Adrenal gland (tissue), 12 donors: ENCODE data around the gene WWP2. TPM values are rescaled to one million over a fixed set of nuclear protein-coding genes. Genes with fewer than 3 reads are reported as not detected.

ENCODE experiments used
- DNase-seq, 7 donors: peaks; one replicate each; pipeline ENCODE4 v3.0.0-alpha.2; 2019 to 2020
- H3K27ac ChIP-seq, 5 donors: fragments of 200-600 bp; sonication (generic) in 4 of 5; 1 replicate in 3 of 5; 2 replicates in 2 of 5; pipeline versions ENCODE4 v1.5.1 to v1.8.0; 2016 to 2020; ENCODE audit warnings: mild to moderate bottlenecking in 1 of 5
- H3K27me3 ChIP-seq: fragments of 200-600 bp; 2 replicates; pipeline ENCODE4 v1.8.0; 2021
- H3K36me3 ChIP-seq, 2 donors: fragments of 200-600 bp; replicated peaks in 1 of 2; 1 replicate in 1 of 2; 2 replicates in 1 of 2; pipeline versions ENCODE4 v1.5.1 to v1.8.0; 2018 to 2022
- H3K4me1 ChIP-seq, 2 donors: fragments of 200-600 bp; replicated peaks in 1 of 2; 1 replicate in 1 of 2; 2 replicates in 1 of 2; pipeline versions ENCODE4 v1.5.1 to v1.8.0; 2018 to 2021
- H3K4me3 ChIP-seq, 4 donors: fragments of 200-600 bp; sonication (generic) in 3 of 4; one replicate each; pipeline ENCODE4 v1.5.1; 2016 to 2018
- H3K9me3 ChIP-seq, 3 donors: fragments of 200-600 bp; sonication (generic) in 1 of 3; replicated peaks in 1 of 3; 1 replicate in 2 of 3; 2 replicates in 1 of 3; pipeline versions ENCODE4 v1.5.1 to v1.8.0; 2016 to 2021
- CTCF ChIP-seq, 6 experiments: fragments of 450-650 bp in 4 of 6; fragments of 200-600 bp in 2 of 6; sonication (generic) in 1 of 6; IDR thresholded peaks; 1 replicate in 5 of 6; 2 replicates in 1 of 6; pipeline versions ENCODE4 v1.5.1 to v1.8.0; 2016 to 2021; ENCODE audit warnings: antibody characterized with exemption in 6 of 6, mild to moderate bottlenecking in 2 of 6, moderate library complexity in 1 of 6
- POLR2A ChIP-seq, 2 donors: fragments of 450-650 bp; IDR thresholded peaks; one replicate each; pipeline ENCODE4 v1.6.1; 2017; ENCODE audit warnings: antibody characterized with exemption in 2 of 2, mild to moderate bottlenecking in 2 of 2, moderate library complexity in 1 of 2
- WGBS, 4 donors: extraction: QIAGEN DNeasy Blood & Tissue Kit in 2 of 4; methylation state at CpG; one replicate each; pipeline versions ENCODE4 v1.1.5 to v1.1.7; 2013 to 2017; 5-methylcytosine and 5-hydroxymethylcytosine counted together
- intact Hi-C, 2 donors: fragments of 100-400 bp; cut with DNase I; formaldehyde crosslinking; loops; one replicate each; pipeline versions ENCODE4 v1.14.1 to v1.15.0; 2022 to 2023
- polyA plus RNA-seq, 3 donors: library from polyadenylated mRNA; stranded (reverse); fragments of 200-250 nt in 2 of 3; fragments of 350-450 nt in 1 of 3; fragmentation: Illumina TruSeq in 1 of 3; extraction: RNeasy Lipid Tissue Mini Kit (QIAGEN cat#74804) in 1 of 3; gene quantifications; one replicate each; pipeline ENCODE4 v1.2.3, GENCODE V29; 2013 to 2014
- total RNA-seq, 9 donors: library from RNA; depleted of rRNA in 4 of 9; stranded (reverse); fragments of >200 nt in 4 of 9; fragments of 120-200 nt in 1 of 9; fragmentation: NEBNext Ultra II Directional in 1 of 9; extraction: Animal tissue kit (Norgen Biotek cat#: 25700) in 1 of 9; gene quantifications; one replicate each; pipeline versions ENCODE4 v1.1.0 to v1.2.4, GENCODE V29; 2013 to 2023
- donor health status: healthy with polysubstance abuse.
- donor health status: Bipolar disorder and iron deficiency.
- donor health status: DM: yes; HTN: yes; CAD: no.
- donor health status: DM: no; HTN: no; CAD: no.
- donor health status: DM: no; HTN: no; CAD: no.
- donor health status: DM: yes; HTN: yes; CAD: no.

WWP2 gene
- total and polyA plus RNA-seq, 12 donors: 28.3 to 99.8 (median 72.0) TPM

GRCh38 chr16:69904495-69905170, 142.5 kb downstream of the WWP2 start:
- Histone ChIP-seq H3K27ac (no peak overlapping the region), H3K4me1 (peaks cover 5 to 7% of the 10 kb centered on the region in 2 donors), H3K27me3 (no peaks in the 10 kb centered on the region), H3K36me3 (peaks cover 0 to 12% of the 10 kb centered on the region in 2 donors), H3K9me3 (no peaks in the 10 kb centered on the region), H3K4me3 (no peak overlapping the region)
- no peak for TF ChIP-seq POLR2A (IDR thresholded peaks at IDR 0.05)
- TF ChIP-seq CTCF (IDR thresholded peaks at IDR 0.05): no peak
- intact Hi-C loops: no loop called here
- no peak for DNase-seq
- 90 to 93% (median 92%) methylated on average over 9 of the region's 9 CpGs for WGBS, 4 donors

- H3K4me3 ChIP-seq: no peak overlapping the region
- TF ChIP-seq CTCF (IDR thresholded peaks at IDR 0.05): no peak
- TF ChIP-seq POLR2A (IDR thresholded peaks at IDR 0.05): no peak
- H3K36me3 ChIP-seq: peaks cover 0 to 12% of the 10 kb centered on the region in 2 donors
- no peak overlapping the region for H3K27ac ChIP-seq
- 69 to 83% (median 72%) methylated on average over 2 of the region's 2 CpGs for WGBS, 4 donors
- H3K4me1 ChIP-seq: peaks cover 5 to 7% of the 10 kb centered on the region in 2 donors
- intact Hi-C loops: no loop called here
- no peak for DNase-seq
- no peaks in the 10 kb centered on the region for H3K27me3 ChIP-seq
- no peaks in the 10 kb centered on the region for H3K9me3 ChIP-seq
Observed at GRCh38 chr16:69905171-69905555, 143.0 kb downstream of the WWP2 start.

- H3K36me3 ChIP-seq: peaks cover 0 to 12% of the 10 kb centered on the region in 2 donors
- intact Hi-C loops: no loop called here
- H3K4me1 ChIP-seq: no peaks in the 10 kb centered on the region
- WGBS, 4 donors: 95 to 98% (median 96%) methylated on average over 6 of the region's 6 CpGs
- no peaks in the 10 kb centered on the region for H3K27me3 ChIP-seq
- no peak for TF ChIP-seq CTCF (IDR thresholded peaks at IDR 0.05)
- TF ChIP-seq POLR2A (IDR thresholded peaks at IDR 0.05): no peak
- DNase-seq: no peak
- H3K27ac ChIP-seq: no peak overlapping the region
- no peak overlapping the region for H3K4me3 ChIP-seq
- no peaks in the 10 kb centered on the region for H3K9me3 ChIP-seq
Observed at GRCh38 chr16:69906838-69907401, 144.8 kb downstream of the WWP2 start.

GRCh38 chr16:69909043-69909442, 146.9 kb downstream of the WWP2 start:
- WGBS, 4 donors: 95 to 97% (median 97%) methylated on average over 8 of the region's 8 CpGs
- Histone ChIP-seq H3K4me1 (no peaks in the 10 kb centered on the region), H3K9me3 (no peaks in the 10 kb centered on the region), H3K4me3 (no peak overlapping the region), H3K36me3 (peaks cover 0 to 12% of the 10 kb centered on the region in 2 donors), H3K27ac (no peak overlapping the region), H3K27me3 (no peaks in the 10 kb centered on the region)
- no peak for DNase-seq
- intact Hi-C loops: no loop called here
- no peak for TF ChIP-seq CTCF (IDR thresholded peaks at IDR 0.05)
- TF ChIP-seq POLR2A (IDR thresholded peaks at IDR 0.05): no peak
